ENCODE results near the gene SLC35C1.
"Not testable (repeated sequence)": the region's sequence is repeated elsewhere in the genome, so short reads cannot be mapped to it uniquely, and the experiment has no call there.

SLC35C1 gene

DNA sequence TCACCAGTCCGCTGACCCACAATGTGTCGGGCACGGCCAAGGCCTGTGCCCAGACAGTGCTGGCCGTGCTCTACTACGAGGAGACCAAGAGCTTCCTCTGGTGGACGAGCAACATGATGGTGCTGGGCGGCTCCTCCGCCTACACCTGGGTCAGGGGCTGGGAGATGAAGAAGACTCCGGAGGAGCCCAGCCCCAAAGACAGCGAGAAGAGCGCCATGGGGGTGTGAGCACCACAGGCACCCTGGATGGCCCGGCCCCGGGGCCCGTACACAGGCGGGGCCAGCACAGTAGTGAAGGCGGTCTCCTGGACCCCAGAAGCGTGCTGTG lies 6.1 kb downstream of the SLC35C1 start:
- DNase-seq (ENCODE audit: low read depth in 2 of 2), result no peak

DNA sequence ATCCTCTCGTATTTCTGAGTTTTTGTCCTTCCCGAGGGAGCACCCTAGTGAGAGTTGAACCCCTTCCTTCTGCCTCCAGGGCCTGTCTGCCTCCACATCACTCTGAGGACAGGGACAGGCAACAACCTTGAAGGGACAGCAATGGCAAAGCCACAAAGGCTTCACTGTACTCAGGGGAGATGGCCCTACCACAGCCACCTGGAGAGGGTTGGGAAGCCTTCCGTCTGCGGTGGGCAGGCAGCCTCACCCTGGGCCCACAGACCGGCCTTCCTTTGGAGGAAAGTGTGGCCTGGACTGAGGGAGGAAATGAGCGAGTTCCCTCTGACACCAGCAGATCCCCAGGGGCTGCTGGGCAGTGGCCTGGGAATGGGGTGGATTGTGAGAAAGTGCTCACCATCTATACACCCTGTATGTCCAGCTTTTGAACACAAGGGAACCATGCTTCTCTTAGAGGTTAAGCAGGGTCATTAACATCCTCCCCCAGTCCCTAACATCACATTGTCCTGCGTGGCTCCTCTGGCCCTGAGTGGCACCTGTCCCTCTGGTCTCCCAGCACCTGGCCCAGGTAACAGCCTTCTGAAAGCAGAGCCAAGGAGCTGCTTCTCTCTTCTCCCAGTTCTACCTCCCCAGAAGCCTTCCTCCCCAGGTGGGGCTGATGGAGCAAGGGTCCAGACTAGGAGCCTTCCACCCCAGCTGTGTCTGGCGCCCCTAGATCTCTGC lies 6.8 kb downstream of the SLC35C1 start:
- no peak for DNase-seq (ENCODE audit: low read depth in 2 of 2)

DNA sequence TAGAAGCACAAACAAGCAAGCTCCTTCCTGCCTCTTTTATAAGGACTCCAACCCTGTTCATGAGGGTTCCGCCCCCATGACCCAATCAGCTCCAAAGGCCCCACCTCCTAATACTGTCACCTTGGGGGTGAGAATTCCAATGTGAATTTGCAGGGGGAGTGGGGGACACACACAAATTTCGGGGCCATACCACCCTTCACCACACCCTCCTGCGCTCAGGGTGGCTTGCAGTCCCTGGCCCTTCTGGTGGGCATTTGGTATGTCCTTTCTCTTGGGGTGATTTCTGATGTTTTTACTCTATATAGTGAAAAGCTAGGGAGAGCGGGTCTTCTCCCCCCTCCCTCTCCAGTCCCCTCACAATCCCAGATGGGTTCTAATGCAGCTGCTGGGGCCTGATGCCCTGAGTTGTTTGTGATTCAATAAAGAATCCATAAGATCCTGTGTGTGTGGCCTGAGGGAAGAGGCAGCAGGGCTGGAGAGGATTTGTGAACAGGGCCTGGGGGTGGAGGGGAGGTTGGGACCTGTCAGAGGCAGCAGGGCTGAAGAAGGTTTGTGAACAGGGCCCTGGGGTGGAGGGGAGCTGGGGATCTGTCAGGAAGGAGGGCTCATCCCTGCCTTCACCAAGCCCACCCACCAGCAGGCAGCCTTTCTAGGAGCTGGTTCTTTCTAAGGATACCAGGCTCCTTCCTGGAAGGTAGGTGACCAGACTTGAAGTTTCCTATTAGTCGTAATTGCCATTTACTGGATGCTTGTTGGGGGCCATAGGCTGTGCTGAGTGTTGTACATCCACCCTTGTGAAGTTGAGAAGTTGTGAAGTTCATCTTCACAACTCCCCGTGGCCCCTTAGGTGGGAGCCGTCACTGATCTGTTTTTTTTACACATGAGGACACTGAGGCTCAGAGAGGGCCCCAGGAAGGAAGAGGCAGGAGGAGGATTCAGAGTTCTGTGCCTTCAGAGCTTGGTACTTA lies 7.9 kb downstream of the SLC35C1 start:
- DNase-seq (ENCODE audit: low read depth in 2 of 2), result no peak

DNA sequence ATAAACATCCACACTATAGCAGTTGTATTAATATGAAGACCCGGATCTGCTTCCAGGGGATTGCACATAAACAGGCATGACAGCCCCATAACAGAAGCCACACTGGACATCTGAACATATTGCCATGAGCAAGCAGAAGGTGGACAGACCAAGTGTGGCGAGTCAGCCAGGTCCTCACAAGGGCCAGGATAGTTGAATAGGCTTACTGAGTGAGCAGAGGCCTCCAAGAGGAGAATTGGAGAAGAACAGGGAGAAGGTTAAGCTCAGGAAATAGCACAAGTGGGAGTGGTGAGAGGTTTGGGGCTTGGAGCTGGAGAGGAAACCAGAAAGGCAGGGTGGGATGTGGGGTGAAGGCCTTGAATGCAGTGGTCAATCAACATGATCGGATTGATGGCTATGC lies 10.8 kb downstream of the SLC35C1 start:
- no peak for DNase-seq (ENCODE audit: low read depth in 2 of 2)

DNA sequence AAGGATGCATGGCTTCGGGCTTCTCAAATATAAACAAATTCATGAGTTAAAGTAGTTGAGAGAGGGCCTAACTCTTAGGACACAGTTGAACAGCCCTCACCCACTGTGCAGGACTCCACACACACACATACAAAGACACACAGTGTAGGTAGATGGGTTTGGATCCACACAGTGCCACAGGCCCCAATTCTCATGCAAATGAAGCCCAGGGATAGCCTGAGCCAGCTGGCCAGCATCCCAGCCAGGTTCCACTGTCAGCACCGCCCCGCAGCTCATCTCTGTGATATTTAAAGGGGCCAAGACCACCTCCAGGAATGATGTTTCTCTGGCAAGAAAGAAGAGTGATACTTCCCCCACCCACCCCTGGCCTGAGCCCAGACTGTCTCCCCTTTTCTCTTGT lies 11.7 kb downstream of the SLC35C1 start:
- no peak for DNase-seq (ENCODE audit: low read depth in 2 of 2)

DNA sequence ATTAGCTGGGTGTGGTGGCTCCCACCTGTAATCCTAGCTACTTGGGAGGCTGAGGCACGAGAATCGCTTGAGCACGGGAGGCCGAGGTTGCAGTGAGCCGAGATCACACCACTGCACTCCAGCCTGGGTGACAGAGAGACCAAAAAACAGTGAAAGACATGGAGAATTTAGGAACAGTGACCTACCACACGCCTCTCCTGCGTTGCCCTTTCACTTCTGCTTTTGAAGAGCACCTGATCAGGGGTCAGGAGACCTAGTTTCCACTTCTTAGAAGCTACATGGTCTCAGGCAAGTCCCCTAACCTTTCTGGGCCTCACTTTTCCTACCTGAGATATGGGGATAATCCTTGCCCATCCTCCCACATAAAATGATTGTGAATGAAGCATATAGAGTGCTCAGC lies 12.2 kb downstream of the SLC35C1 start:
- DNase-seq (ENCODE audit: low read depth in 2 of 2), result no peak

DNA sequence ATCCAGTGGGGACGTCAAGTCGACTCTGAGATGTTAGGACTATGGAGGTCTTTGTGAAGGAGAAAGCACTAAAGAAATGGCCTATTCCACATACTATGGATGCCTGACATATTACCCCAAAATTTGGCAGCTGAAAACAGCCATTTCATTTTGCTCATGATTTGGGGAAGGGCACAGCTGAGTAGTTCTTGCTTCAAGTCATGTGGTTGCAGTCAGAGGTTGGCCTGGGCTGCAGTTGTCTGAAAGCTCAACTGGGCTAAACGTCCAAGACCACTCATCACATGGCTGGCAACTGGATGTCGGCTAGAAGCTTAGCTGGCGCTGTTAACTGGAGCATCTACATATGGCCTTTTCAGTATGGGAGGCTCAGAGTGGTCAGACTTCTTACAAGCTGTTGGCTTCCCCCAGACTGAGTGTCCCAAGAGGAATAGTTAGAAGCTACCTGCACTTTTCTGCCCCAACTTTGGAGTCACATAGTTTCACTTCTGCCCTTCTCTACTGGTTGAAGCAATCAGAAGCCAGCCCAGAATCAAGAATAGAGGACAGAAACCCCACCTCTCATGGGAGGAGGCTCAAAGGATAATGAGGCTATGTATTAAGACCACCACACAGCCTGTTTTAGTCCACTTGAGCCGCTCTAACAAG lies 14.1 kb downstream of the SLC35C1 start:
- DNase-seq (ENCODE audit: low read depth in 2 of 2), result no peak

DNA sequence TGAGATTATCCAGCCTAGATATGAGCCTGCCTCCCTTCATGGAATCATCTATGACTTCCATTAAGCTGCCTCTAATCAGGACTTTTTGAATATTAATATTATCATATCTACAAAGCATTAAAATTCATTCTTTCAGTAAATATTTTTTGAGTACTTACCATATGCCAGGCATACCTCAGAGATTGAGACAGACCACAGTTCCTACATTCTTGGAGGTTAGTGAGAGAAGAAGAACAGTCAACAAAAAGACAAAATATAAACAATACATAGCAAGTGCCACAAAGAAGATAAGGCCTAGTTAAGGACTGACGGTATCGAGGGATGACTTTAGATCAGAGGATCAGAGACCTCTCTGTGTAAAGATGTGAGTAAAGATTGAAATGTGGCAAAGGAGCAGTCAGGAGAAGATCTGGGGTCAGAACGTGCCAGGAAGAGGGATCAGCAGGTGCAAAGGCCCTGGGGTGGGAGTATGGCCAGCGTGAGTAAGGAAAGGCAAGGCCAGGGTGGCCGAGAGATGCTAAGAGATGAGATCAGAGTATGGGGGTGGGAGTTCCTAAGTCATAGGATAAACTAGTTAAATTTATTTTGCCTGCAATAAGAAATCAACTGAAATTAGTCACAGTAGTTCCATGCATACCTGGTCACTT lies 15.4 kb downstream of the SLC35C1 start:
- DNase-seq (ENCODE audit: low read depth in 2 of 2), result no peak

DNA sequence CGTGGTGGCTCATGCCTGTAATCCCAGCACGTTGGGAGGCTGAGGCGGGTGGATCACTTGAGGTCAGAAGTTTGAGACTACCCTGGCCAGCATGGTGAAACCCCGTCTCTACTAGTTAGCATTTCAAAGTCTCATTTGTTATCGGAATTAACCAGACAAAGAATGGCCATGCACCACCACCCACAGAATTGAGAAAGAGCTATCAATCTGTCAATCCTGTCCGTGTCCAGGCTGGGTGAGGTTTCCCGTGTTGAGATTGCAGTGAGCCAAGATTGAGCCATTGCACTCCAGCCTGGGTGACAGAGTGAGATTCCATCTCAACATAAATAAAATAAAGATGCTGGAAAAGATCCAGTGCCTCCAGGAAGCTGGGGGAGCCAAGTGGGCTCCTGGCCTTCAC lies 21.5 kb downstream of the SLC35C1 start:
- not testable (repeated sequence) for DNase-seq (ENCODE audit: low read depth in 2 of 2)

DNA sequence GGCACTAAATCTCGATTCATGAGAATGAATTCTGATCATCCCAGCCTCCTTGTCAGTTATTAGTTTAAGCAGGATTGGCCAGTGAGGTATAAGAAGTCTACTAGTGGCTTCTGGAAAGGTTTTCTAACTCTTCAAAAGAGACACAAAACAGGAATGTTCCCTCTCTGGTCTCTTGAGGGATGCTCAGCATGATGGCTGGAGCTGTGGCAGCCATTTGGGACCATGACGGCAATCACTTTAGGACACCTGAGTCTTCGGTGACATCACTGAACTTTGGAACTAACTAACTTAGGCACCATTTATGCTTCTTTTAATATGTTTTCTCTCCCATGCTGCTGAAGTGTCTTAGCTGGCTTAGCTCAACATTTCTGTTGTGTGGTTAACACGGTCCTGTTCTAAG lies 22.2 kb downstream of the SLC35C1 start:
- no peak for DNase-seq (ENCODE audit: low read depth in 2 of 2)

DNA sequence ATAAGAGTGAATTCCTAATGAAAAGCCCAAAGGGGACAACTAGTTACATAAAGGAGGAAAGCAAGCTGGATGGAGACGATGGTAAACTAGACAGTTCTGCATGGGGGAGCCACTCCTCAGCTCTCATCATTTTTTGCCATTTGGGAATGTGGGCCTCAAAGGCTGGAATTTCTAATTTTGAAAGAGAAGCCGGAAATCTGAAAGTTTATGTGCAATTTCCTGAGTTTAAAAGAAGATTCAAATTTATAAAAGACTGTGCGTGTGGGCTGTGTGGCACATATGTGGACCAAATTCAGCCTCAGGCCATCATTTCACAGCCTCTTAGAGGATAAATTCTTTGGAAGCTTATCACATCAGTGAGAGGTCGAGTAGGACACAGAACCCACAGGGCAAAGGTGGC lies 24.0 kb downstream of the SLC35C1 start:
- DNase-seq (ENCODE audit: low read depth in 2 of 2), result no peak

DNA sequence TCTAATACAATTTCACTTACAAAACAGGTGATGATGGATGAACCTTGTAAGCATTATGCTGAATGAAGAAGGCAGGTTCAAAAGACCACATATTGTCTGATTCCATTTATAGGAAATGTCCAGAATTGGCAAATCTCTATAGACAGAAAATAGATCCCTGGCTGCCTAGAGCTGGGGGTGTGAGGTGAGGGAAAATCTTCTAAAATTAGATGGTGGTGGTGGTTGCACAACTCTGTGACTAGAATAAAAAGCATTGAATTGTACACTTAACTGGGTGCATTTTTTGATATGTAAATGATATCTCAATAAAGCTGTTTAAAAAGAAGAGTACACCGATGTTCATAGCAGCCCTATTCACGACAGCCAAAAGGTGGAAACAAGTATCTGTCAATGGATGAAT lies 25.6 kb downstream of the SLC35C1 start:
- no peak for DNase-seq (ENCODE audit: low read depth in 2 of 2)

DNA sequence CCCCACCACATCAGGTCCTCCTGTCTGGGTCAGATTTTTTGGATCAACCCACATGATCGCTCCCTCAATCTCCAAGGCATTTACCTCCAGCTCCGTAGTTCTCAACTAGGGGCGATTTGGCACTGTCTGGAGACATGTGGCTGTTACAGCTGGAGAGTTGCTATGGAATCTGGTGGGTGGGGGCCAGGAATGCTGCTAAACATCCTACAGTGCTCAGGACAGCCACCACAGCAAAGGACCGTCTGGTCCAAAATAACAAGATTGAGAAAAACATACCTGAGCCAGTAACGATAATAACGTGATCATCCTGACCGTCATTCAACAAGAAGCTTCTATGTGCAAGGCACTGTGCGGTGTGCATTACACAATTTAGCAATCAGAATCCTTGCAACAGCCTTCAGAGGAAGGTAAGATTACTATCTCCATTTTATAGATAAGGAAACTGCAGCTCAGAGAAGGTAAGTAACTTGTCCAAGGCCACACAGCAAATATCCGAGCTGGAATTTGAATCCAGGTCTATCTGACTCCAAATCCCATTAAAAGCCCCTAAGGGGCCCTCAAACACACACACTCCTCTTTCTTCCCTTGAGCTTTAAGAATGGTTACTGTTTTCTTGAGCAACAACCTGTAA lies 28.0 kb downstream of the SLC35C1 start:
- DNase-seq (ENCODE audit: low read depth in 2 of 2), result no peak

DNA sequence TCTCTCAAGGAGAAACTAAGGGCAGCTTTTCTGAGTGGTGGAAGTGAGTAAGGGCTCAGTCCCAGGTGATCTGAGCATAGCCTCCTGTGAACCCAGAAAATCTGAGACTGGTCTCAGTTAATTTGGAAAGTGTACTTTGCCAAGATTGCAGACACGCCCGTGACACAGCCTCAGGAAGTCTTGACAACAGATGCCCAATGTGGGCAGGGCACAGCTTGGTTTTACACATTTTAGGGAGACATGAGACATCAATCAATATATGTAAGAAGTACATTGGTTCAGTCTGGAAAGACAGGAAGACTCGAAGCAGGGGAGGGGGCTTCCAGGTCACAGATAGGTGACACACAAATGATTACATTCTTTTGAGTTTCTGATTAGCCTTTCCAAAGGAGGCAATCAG lies 28.8 kb downstream of the SLC35C1 start:
- no peak for DNase-seq (ENCODE audit: low read depth in 2 of 2)

DNA sequence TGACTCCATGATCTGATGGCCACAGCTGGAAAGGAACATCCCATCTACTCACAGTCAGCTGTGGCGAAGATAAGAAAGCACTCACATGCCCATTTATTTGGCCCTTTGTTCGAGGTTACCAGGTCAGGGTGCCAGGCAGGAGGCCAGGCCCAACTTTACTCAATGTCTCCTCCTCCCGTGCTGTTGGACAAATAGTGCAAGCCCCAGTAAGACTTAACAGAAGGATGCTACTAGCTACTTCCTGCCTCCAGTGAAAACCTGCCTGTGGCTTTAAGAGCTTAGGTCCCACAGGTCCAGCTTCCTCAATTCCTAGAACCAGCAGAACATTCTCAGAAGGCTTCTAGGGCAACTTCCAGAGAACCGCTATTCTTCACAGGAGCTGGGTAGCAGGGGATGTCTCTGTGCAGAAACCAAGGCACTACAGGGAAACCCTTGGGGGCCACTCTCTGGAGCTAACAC lies 29.4 kb downstream of the SLC35C1 start:
- no peak for DNase-seq (ENCODE audit: low read depth in 2 of 2)

DNA sequence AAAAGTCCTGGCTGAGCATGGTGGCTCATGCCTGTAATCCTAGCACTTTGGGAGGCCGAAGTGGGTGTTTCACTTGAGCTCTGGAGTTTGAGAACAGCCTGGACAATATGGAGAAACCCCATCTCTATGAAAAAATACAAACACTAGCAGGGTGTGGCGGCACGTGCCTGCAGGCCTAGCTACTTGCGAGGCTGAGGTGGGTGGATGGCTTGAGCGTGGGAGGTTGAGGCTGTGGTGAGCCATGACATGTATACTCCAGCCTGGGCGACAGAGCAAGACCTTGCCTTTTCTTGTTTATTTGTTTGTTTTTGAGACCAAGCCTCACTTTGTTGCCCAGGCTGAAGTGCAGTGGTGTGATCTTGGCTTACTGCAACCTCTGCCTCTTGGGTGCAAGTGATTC lies 34.3 kb downstream of the SLC35C1 start:
- DNase-seq (ENCODE audit: low read depth in 2 of 2), result no peak

DNA sequence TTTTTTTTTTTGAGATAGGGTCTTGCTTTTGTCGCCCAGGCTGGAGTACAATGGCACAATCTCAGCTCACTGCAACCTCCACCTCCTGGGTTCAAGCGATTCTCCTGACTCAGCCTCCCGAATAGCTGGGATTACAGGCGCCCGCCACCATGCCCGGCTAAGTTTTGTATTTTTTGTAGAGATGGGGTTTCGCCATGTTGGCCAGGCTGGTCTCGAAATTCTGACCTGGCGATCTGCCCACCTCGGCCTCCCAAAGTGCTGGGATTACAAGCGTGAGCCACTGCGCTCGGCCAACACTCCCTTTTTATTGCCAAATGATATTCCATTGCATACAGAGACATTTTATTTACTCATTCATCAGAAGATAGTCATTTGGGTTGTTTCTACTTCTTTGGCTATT lies 35.3 kb downstream of the SLC35C1 start:
- DNase-seq (ENCODE audit: low read depth in 2 of 2), result not testable (repeated sequence)

DNA sequence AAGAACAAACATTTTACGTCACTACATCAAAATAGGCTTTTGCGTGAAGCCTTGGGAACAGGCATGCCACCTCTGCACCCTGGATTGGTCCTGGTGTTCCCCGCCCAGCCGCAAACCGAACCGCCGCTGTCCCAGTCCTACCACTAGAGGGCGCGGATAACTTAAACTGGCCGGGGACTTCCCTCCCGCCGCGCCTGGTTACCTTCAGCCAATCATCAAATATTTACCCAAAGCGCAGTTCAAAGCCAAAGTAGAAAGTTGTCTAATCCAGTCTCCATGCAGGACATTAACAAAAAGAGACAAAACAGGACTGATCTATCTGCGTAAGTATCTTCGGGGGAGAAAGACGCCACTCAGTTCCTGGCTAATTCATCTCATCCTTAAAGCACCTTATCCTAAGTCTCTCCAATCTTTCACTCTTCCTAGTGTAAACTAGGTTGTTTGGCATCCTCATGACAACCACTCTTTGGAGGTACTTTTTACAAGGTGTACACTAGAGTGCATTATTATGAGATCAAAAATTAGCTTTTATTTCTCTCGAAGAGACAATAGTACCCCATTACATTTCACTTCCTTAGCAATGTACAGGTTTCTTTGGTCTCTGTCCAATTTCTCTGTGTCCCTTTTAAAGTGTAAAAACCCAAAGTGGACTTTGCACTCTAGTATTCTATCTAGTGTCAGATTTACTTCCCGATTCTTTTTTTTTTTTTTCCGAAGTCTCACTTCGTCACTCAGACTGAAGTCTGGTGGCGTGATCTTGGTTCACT lies 38.4 kb downstream of the SLC35C1 start:
- peak; percentile 68 to 75 for DNase-seq (ENCODE audit: low read depth in 2 of 2)

DNA sequence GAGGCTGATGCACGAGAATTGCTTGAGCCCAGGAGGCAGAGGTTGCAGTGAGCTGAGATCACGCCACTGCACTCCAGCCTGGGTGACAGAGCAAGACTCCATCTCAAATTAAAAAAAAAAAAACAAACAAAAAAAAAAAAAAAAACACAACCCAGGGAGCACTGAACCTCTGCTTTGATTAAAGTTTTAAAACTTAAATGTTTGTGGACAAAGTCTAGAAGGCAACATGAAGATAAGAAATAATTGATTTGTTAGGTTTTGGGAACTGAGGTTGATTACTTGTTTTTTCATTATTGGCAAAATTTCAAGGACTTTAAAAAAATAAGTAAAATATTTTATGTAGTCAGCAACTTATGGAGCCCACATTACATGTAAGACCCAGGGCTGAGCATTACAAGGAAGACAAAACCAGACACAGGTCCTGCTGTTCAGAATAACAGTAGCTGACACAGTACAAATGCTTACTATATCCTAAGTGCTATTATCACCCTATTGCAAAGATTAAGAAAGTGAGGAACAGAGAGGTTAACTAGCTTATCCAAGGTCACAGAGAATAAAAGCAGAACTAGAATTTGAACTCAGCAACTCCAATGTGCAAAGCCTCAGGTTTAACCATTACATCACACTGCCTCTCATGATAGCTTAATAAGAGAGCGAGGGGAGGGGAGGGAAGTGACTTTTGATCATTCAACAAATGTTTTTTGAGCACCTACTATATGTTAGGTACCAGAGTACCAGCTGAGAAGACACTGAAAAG lies 40.1 kb downstream of the SLC35C1 start:
- no peak for DNase-seq (ENCODE audit: low read depth in 2 of 2)

DNA sequence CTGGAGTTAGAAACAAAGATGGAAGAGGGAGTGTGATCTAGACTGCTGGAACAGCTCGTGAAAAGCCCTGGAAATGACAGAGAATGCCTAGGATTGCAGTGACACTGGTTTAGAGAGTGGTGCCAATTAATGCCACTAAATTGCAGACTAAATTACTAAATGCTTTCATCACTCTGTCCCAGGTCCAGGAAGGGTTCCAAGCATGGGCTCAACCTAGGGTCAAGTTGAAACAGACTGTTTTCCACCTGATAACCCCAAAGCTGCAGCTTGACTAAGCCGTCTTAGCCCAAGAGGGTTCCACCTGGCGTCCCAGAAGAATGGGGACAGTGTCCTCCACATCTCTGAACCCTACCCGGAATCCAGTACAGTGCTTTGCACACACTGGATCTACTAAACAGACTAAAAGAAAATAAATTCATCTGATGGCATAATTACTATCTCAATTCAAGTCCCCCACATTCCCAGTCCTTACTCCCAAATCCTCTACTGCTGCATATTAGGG lies 41.3 kb downstream of the SLC35C1 start:
- DNase-seq (ENCODE audit: low read depth in 2 of 2), result no peak
